ENCODE data around the gene CHCHD6. TPM values are rescaled to one million over a fixed set of nuclear protein-coding genes. Genes with fewer than 3 reads are reported as not detected.

Gene CHCHD6
- total and polyA plus RNA-seq, 2 donors (not counting 3 experiments of a cell fraction or from before 2014, with no cell fraction given): 8.4 to 10.1 TPM

- no peak for TF ChIP-seq MYC (IDR thresholded peaks at IDR 0.05; ENCODE audit: low read depth, low read length)
- TF ChIP-seq EZH2 (IDR thresholded peaks at IDR 0.05; ENCODE audit: borderline replicate concordance, low read depth, low read length, severe bottlenecking): no peak
- TF ChIP-seq POLR2A (IDR thresholded peaks at IDR 0.05; ENCODE audit: low read depth, low read length): no peak
- no peak for TF ChIP-seq MAX (IDR thresholded peaks at IDR 0.05; ENCODE audit: insufficient read depth, insufficient read length)
- no peak for TF ChIP-seq POLR2AphosphoS5 (IDR thresholded peaks at IDR 0.05; ENCODE audit: insufficient read depth, low read depth, low read length)
- TF ChIP-seq JUN (IDR thresholded peaks at IDR 0.05; ENCODE audit: borderline replicate concordance, insufficient read depth, insufficient read length, low read depth): no peak
- TF ChIP-seq FOS (IDR thresholded peaks at IDR 0.05; ENCODE audit: borderline replicate concordance, insufficient read depth, low read length): no peak
- no peak for TF ChIP-seq CTCF (IDR thresholded peaks at IDR 0.05; ENCODE audit: extremely low read depth in 1 of 2, insufficient read depth in 1 of 2, low read depth in 1 of 2, low read length in 2 of 2)
- TF ChIP-seq GATA2 (IDR thresholded peaks at IDR 0.05; ENCODE audit: insufficient read depth, insufficient read length, low read depth, low read length): no peak
- no TSS peak for BruUV-seq (replicated peaks)
- dilution Hi-C loops (cut with MboI; ENCODE audit: extremely low pct_ligation_motif_present, low sequenced_read_pairs): no loop called here
- no peak for FAIRE-seq
- Histone ChIP-seq H2AFZ (ENCODE audit: low read depth, low read length) (no peak overlapping the region), H3K4me3 (replicated peaks in 1 of 3; ENCODE audit: insufficient read depth in 1 of 3, low read depth in 1 of 3, low read length in 3 of 3) (no peak overlapping the region), H3K79me2 (ENCODE audit: control insufficient read depth, insufficient read depth, low read length) (no peaks in the 10 kb centered on the region), H3K27me3 (ENCODE audit: control insufficient read depth in 2 of 2, insufficient read depth in 2 of 2, low read length in 2 of 2) (no peaks in the 10 kb centered on the region), H3K4me2 (ENCODE audit: insufficient read depth, low read length) (no peak overlapping the region), H3K4me1 (ENCODE audit: control insufficient read depth, extremely low read depth, insufficient read depth, low read length) (no peaks in the 10 kb centered on the region), H3K27ac (ENCODE audit: insufficient read depth, low read depth, low read length) (no peak overlapping the region), H3K36me3 (ENCODE audit: control insufficient read depth in 2 of 2, extremely low read depth in 1 of 2, insufficient read depth in 2 of 2, low read length in 2 of 2) (no peaks in the 10 kb centered on the region), H3K9ac (replicated peaks; ENCODE audit: extremely low read depth, insufficient read depth, low read length) (no peak overlapping the region), H4K20me1 (replicated peaks; ENCODE audit: control insufficient read depth, extremely low read depth, insufficient read depth, low read length) (no peaks in the 10 kb centered on the region), H3K9me3 (replicated peaks; ENCODE audit: control insufficient read depth, insufficient read depth, low read length) (no peaks in the 10 kb centered on the region), H3K9me1 (replicated peaks; ENCODE audit: control insufficient read depth, extremely low read depth, insufficient read depth, low read length) (no peaks in the 10 kb centered on the region)
- intact Hi-C loops (cut with micrococcal nuclease): no loop called here
- CTCF ChIA-PET: no interaction called here
- POLR2A ChIA-PET: no interaction called here
- DNase-seq (ENCODE audit: low read depth, low spot score): no peak
Measured at GRCh38 chr3:126713199-126713598, 9.2 kb downstream of the CHCHD6 start.

Data from endothelial cell of umbilical vein (primary cell).